Measurements from ENCODE around the gene SPTBN4. TPM values are rescaled to one million over a fixed set of nuclear protein-coding genes. Genes with fewer than 3 reads are reported as not detected.
"Not testable (repeated sequence)": the region's sequence is repeated elsewhere in the genome, so short reads cannot be mapped to it uniquely, and the experiment has no call there.

SPTBN4 gene
- total RNA-seq, 6 donors from 2014 or later, result 0.33 to 8.4 (median 0.67) TPM

DNA sequence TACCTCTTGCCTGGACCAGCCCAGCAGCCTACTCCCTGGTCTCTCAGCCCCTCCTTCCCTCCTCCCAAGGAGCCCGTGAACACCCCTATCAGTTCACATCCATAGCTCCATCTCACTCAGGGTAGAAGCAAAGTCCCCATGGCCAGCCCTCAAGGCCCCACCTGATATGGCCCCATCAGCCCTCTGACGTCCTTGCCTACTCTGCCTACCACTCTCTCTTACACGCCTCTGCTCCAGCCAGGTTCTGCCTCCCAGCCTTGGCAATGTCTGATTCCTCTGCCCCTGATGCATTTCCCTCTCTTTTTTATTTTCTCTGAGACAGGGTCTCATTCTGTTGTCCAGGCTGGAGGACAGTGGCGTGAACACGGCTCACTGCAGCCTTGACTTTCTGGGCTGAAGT, 14.8 kb upstream of the SPTBN4 start:
- no peak overlapping the region for H3K4me3 ChIP-seq
- DNase-seq (no peak), ATAC-seq (ENCODE audit: low FRiP score in 2 of 2) (no peak)
- no peak for TF ChIP-seq EP300 (IDR thresholded peaks at IDR 0.05)
- TF ChIP-seq, protein P1, sequence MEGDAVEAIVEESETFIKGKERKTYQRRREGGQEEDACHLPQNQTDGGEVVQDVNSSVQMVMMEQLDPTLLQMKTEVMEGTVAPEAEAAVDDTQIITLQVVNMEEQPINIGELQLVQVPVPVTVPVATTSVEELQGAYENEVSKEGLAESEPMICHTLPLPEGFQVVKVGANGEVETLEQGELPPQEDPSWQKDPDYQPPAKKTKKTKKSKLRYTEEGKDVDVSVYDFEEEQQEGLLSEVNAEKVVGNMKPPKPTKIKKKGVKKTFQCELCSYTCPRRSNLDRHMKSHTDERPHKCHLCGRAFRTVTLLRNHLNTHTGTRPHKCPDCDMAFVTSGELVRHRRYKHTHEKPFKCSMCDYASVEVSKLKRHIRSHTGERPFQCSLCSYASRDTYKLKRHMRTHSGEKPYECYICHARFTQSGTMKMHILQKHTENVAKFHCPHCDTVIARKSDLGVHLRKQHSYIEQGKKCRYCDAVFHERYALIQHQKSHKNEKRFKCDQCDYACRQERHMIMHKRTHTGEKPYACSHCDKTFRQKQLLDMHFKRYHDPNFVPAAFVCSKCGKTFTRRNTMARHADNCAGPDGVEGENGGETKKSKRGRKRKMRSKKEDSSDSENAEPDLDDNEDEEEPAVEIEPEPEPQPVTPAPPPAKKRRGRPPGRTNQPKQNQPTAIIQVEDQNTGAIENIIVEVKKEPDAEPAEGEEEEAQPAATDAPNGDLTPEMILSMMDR (IDR thresholded peaks at IDR 0.05), result no peak
- no peak for TF ChIP-seq POLR2A (IDR thresholded peaks at IDR 0.05)
- no peak for TF ChIP-seq POLR2AphosphoS5 (IDR thresholded peaks at IDR 0.05)
- no peak overlapping the region for H3K27ac ChIP-seq
- WGBS, 2 donors, result 68 to 72% methylated on average over 5 of the region's 5 CpGs
- no peaks in the 10 kb centered on the region for H3K27me3 ChIP-seq
- no peaks in the 10 kb centered on the region for H3K9me3 ChIP-seq
- no peaks in the 10 kb centered on the region for H3K4me1 ChIP-seq
- H3K36me3 ChIP-seq, result peaks cover 8 to 40% (median 33%) of the 10 kb centered on the region in 4 donors

GRCh38 chr19:40453151-40453735, 13.6 kb upstream of the SPTBN4 start:
- H3K9me3 ChIP-seq, result no peaks in the 10 kb centered on the region
- TF ChIP-seq, protein P1 (IDR thresholded peaks at IDR 0.05), result no peak
- no peak for TF ChIP-seq POLR2A (IDR thresholded peaks at IDR 0.05)
- TF ChIP-seq POLR2AphosphoS5 (IDR thresholded peaks at IDR 0.05), result no peak
- TF ChIP-seq EP300 (IDR thresholded peaks at IDR 0.05), result no peak
- no peaks in the 10 kb centered on the region for H3K4me1 ChIP-seq
- peaks cover 4 to 41% (median 34%) of the 10 kb centered on the region in 4 donors for H3K36me3 ChIP-seq
- no peak overlapping the region for H3K27ac ChIP-seq
- no peak overlapping the region for H3K4me3 ChIP-seq
- no peak for ATAC-seq (ENCODE audit: low FRiP score in 2 of 2)
- DNase-seq, result no peak
- 83 to 88% methylated on average over 5 of the region's 5 CpGs for WGBS, 2 donors
- no peaks in the 10 kb centered on the region for H3K27me3 ChIP-seq

- DNase-seq; H3K9me3 ChIP-seq; ATAC-seq (ENCODE audit: low FRiP score in 2 of 2); H3K27ac ChIP-seq; H3K4me3 ChIP-seq; H3K27me3 ChIP-seq; H3K4me1 ChIP-seq: not testable (repeated sequence)
- 88 to 97% methylated on average over 6 of the region's 6 CpGs for WGBS, 2 donors
- H3K36me3 ChIP-seq, result peaks cover 4 to 37% (median 32%) of the 10 kb centered on the region in 4 donors
Observed at GRCh38 chr19:40453943-40454342, 12.9 kb upstream of the SPTBN4 start.

DNA sequence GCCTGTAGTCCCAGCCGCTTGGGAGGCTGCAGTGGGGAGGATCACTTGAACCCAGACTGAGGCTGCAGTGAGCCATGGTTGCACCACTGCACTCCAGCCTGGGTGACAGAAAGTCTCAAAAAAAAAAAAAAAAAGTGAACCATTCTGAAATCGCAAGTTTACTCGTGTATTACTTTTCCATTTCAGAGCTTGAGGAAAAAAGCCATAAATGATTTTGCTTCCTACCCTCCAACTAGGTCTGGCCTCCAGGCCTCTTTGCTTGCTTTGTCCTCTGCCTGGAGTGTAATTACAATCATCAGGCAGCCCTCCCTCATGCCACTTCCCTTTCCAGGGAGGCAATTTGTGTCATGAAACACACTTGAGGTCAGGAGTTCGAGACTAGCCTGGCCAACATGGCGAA, 9.8 kb upstream of the SPTBN4 start:
- TF ChIP-seq POLR2AphosphoS5 (IDR thresholded peaks at IDR 0.05), result no peak
- no peak for TF ChIP-seq EP300 (IDR thresholded peaks at IDR 0.05)
- no peak for TF ChIP-seq POLR2A (IDR thresholded peaks at IDR 0.05)
- TF ChIP-seq, protein P1 (IDR thresholded peaks at IDR 0.05), result no peak
- no peak for ATAC-seq (ENCODE audit: low FRiP score in 2 of 2)
- Histone ChIP-seq H3K4me1 (peaks cover 0 to 9% (median 0%) of the 10 kb centered on the region in 4 donors), H3K27ac (no peak overlapping the region), H3K27me3 (no peaks in the 10 kb centered on the region), H3K36me3 (peaks cover 4 to 30% (median 24%) of the 10 kb centered on the region in 4 donors), H3K9me3 (no peaks in the 10 kb centered on the region), H3K4me3 (no peak overlapping the region)
- DNase-seq, result no peak
- 94% methylated on average over 5 of the region's 5 CpGs for WGBS, 2 donors

- DNase-seq (peak in 1 of 2 donors; percentile 73), ATAC-seq (ENCODE audit: low FRiP score in 2 of 2) (no peak)
- Histone ChIP-seq H3K4me1 (peaks cover 0 to 16% (median 2%) of the 10 kb centered on the region in 4 donors), H3K27ac (no peak overlapping the region), H3K9me3 (no peaks in the 10 kb centered on the region), H3K4me3 (no peak overlapping the region), H3K27me3 (no peaks in the 10 kb centered on the region), H3K36me3 (peaks cover 4 to 30% (median 24%) of the 10 kb centered on the region in 4 donors)
- TF ChIP-seq POLR2A (IDR thresholded peaks at IDR 0.05) (no peak), EP300 (IDR thresholded peaks at IDR 0.05) (no peak), POLR2AphosphoS5 (IDR thresholded peaks at IDR 0.05) (no peak)
- TF ChIP-seq, protein P1 (IDR thresholded peaks at IDR 0.05), result no peak
- WGBS, 2 donors, result 94 to 100% methylated on average over 5 to 27 of the region's 27 CpGs
Observed at GRCh38 chr19:40457953-40458596, 8.7 kb upstream of the SPTBN4 start.

Data from upper lobe of left lung (tissue), 6 donors.